A549 (cell line): Measurements from ENCODE around the gene HACD1.
"Not testable (repeated sequence)": the region's sequence is repeated elsewhere in the genome, so short reads cannot be mapped to it uniquely, and the experiment has no call there.

Experiments
- CEBPB ChIP-seq, 2 experiments: fragments of >200 bp in 1 of 2; sonication (Bioruptor Twin) in 1 of 2; formaldehyde crosslinking in 1 of 2; IDR thresholded peaks; 2 replicates each; pipeline ENCODE4 v1.6.1; 2012 to 2016
- CTCF ChIP-seq: fragments of >200 bp; sonication (Bioruptor Twin); formaldehyde crosslinking; IDR thresholded peaks from 3 replicates; pipeline ENCODE4 v1.5.1; 2016
- ESRRA ChIP-seq: fragments of 150-350 bp; IDR thresholded peaks from 2 replicates; pipeline ENCODE4 v1.6.1; 2014; ENCODE audit warnings: mild to moderate bottlenecking, low read length, borderline replicate concordance
- MAZ ChIP-seq: fragments of 150-350 bp; IDR thresholded peaks from 2 replicates; pipeline ENCODE4 v1.6.1; 2014; ENCODE audit warnings: antibody characterized with exemption, low read depth, low read length, borderline replicate concordance
- REST ChIP-seq: fragments of 200-600 bp; sonication (generic); IDR thresholded peaks from 2 replicates; pipeline ENCODE4 v1.6.1; 2016; ENCODE audit warnings: antibody characterized with exemption, mild to moderate bottlenecking, moderate library complexity
- SMC3 ChIP-seq: fragments of >200 bp; sonication (Bioruptor Twin); formaldehyde crosslinking; IDR thresholded peaks from 3 replicates; pipeline ENCODE4 v1.6.1; 2018; ENCODE audit warnings: inconsistent platforms
- ZC3H11A ChIP-seq: fragments of 450-650 bp; IDR thresholded peaks from 2 replicates; pipeline ENCODE4 v1.6.1; 2014; ENCODE audit warnings: antibody characterized with exemption, mild to moderate bottlenecking
- TF ChIP-seq, protein P1 (sequence below): fragments of >200 bp; sonication (Bioruptor Twin); formaldehyde crosslinking; IDR thresholded peaks from 2 replicates; pipeline ENCODE4 v1.6.1; 2016

DNA sequence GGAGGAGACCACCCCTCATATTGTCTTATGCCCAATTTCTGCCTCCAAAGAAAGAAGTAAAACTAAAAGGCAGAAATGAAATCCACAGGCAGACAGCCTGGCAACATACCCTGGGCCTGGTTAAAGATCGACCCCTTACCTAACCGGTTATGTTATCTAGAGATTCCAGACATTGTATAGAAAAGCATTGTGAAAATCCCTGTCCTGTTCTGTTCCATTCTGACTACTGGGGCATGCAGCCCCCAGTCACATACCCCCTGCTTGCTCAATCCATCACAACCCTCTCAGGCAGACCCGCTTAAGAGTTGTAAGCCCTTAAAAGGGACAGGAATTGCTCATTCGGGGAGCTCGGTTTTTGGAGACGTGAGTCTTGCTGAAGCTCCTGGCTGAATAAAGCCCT is 29.9 kb downstream of the HACD1 start:
- TF ChIP-seq, protein P1, sequence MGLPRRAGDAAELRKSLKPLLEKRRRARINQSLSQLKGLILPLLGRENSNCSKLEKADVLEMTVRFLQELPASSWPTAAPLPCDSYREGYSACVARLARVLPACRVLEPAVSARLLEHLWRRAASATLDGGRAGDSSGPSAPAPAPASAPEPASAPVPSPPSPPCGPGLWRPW: not testable (repeated sequence)
- not testable (repeated sequence) for TF ChIP-seq ESRRA; SMC3; MAZ; CTCF; CEBPB (IDR thresholded peaks at IDR 0.05); REST; ZC3H11A
